SU-DHL-6 (cell line): ENCODE results near the gene ZFAND3.

Experiments used
- EZH2phosphoT487 ChIP-seq: fragments of 200-600 bp; sonication (generic), shearing (Covaris generic); conservative IDR thresholded peaks from 2 replicates; pipeline ENCODE4 v1.6.1; 2018; ENCODE audit warnings: mild to moderate bottlenecking, antibody characterized with exemption, low read length, moderate library complexity, mixed read lengths
- TF ChIP-seq, protein P1 (sequence below): fragments of 200-600 bp; sonication (generic); IDR thresholded peaks from one replicate; pipeline ENCODE4 v1.5.1; 2017; ENCODE audit warnings: antibody characterized with exemption, mild to moderate bottlenecking, low read length, moderate library complexity; ENCODE audit not compliant: insufficient read depth, poor library complexity, severe bottlenecking

DNA sequence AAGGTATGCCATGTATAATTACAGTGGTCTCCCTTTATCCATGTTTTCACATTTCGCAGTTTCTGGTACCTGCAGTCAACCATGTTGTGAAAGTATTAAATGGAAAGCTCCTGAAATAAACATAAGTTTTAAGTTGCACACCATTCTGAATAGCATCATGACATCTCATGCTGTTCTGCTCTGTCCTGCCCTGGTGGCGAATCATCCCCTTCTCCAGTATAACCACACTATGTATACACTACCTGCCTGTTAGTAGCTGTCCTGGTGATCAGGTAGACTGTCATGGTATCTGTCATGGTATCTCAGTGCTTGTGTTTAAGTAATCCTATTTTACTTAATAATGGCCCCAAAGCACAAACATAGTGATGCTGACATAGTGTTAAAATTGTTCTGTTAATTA, 97.1 kb downstream of the ZFAND3 start:
- TF ChIP-seq, protein P1, sequence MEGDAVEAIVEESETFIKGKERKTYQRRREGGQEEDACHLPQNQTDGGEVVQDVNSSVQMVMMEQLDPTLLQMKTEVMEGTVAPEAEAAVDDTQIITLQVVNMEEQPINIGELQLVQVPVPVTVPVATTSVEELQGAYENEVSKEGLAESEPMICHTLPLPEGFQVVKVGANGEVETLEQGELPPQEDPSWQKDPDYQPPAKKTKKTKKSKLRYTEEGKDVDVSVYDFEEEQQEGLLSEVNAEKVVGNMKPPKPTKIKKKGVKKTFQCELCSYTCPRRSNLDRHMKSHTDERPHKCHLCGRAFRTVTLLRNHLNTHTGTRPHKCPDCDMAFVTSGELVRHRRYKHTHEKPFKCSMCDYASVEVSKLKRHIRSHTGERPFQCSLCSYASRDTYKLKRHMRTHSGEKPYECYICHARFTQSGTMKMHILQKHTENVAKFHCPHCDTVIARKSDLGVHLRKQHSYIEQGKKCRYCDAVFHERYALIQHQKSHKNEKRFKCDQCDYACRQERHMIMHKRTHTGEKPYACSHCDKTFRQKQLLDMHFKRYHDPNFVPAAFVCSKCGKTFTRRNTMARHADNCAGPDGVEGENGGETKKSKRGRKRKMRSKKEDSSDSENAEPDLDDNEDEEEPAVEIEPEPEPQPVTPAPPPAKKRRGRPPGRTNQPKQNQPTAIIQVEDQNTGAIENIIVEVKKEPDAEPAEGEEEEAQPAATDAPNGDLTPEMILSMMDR: no peak
- TF ChIP-seq EZH2phosphoT487: no peak
